OCI-LY7 (cell line): ENCODE results near the gene IQSEC2. TPM values are rescaled to one million over a fixed set of nuclear protein-coding genes. Genes with fewer than 3 reads are reported as not detected.

Source experiments
- BruUV-seq: library from RNA; stranded (reverse); fragments of 400-500 nt; replicated peaks from 2 replicates; lab custom pipeline; 2021; lab: Mats Ljungman, UMichigan
- CTCF ChIA-PET: fragments of 300-600 bp; sonication (Branson Sonifier 250); formaldehyde crosslinking; loops from one replicate; lab custom pipeline; 2022; ENCODE audit warnings: antibody characterized with exemption; ENCODE audit not compliant: unreplicated experiment; lab: Charles Lee
- POLR2A ChIA-PET: fragments of 300-600 bp; sonication (Branson Sonifier 250); formaldehyde crosslinking; loops from one replicate; lab custom pipeline; 2022; ENCODE audit warnings: antibody characterized with exemption; lab: Charles Lee
- DNase-seq: peaks from one replicate; pipeline ENCODE4 v3.0.0-alpha.2; 2015; ENCODE audit warnings: low spot score
- H2AFZ ChIP-seq: fragments of 200-600 bp; sonication (generic), shearing (Covaris generic); 2 replicates; pipeline ENCODE4 v1.6.1; 2014; ENCODE audit warnings: mild to moderate bottlenecking, antibody characterized with exemption, low read length, moderate library complexity
- H3K27ac ChIP-seq: fragments of 200-600 bp; sonication (generic); 2 replicates; pipeline ENCODE4 v1.5.1; 2014; ENCODE audit warnings: mixed run types, low read depth, mild to moderate bottlenecking, moderate library complexity, low read length, inconsistent platforms; ENCODE audit not compliant: poor library complexity, severe bottlenecking
- H3K36me3 ChIP-seq: fragments of 200-600 bp; sonication (generic); 2 replicates; pipeline ENCODE4 v1.6.1; 2014; ENCODE audit warnings: mild to moderate bottlenecking, antibody characterized with exemption, low read length, moderate library complexity, mixed read lengths; ENCODE audit not compliant: insufficient read depth
- H3K4me1 ChIP-seq: fragments of 200-600 bp; sonication (generic); 2 replicates; pipeline ENCODE4 v1.5.1; 2014; ENCODE audit warnings: mild to moderate bottlenecking, low read length; ENCODE audit not compliant: insufficient read depth, poor library complexity, severe bottlenecking
- H3K4me2 ChIP-seq: fragments of 200-600 bp; sonication (generic); 2 replicates; pipeline ENCODE4 v1.6.1; 2014; ENCODE audit warnings: mild to moderate bottlenecking, low read length
- H3K4me3 ChIP-seq: fragments of 200-600 bp; sonication (generic); 2 replicates; pipeline ENCODE4 v1.5.1; 2014; ENCODE audit warnings: mild to moderate bottlenecking, low read depth, low read length; ENCODE audit not compliant: poor library complexity, severe bottlenecking
- H3K79me2 ChIP-seq: fragments of 200-600 bp; sonication (generic); 2 replicates; pipeline ENCODE4 v1.6.1; 2016; ENCODE audit warnings: low read depth, mild to moderate bottlenecking, low read length, moderate library complexity, mixed read lengths; ENCODE audit not compliant: insufficient read depth
- H3K9me2 ChIP-seq: fragments of 200-600 bp; sonication (generic); 2 replicates; pipeline ENCODE4 v1.6.1; 2016; ENCODE audit warnings: mild to moderate bottlenecking, low read length, mixed read lengths; ENCODE audit not compliant: insufficient read depth
- H3K9me3 ChIP-seq: fragments of 200-600 bp; sonication (generic); 2 replicates; pipeline ENCODE4 v1.6.1; 2014; ENCODE audit warnings: mild to moderate bottlenecking, mixed run types, low read length, mixed read lengths
- H4K20me1 ChIP-seq: fragments of 200-600 bp; sonication (generic); 2 replicates; pipeline ENCODE4 v1.6.1; 2014; ENCODE audit warnings: mild to moderate bottlenecking, antibody characterized with exemption, low read length, moderate library complexity, mixed read lengths; ENCODE audit not compliant: insufficient read depth
- CTCF ChIP-seq: fragments of 200-600 bp; sonication (generic); conservative IDR thresholded peaks from 2 replicates; pipeline ENCODE4 v1.5.1; 2014; ENCODE audit warnings: mild to moderate bottlenecking, antibody characterized with exemption, low read length, moderate library complexity, mixed read lengths
- EZH2phosphoT487 ChIP-seq: fragments of 200-600 bp; sonication (generic); IDR thresholded peaks from 2 replicates; pipeline ENCODE4 v1.6.1; 2018; ENCODE audit warnings: low read depth, borderline replicate concordance, mild to moderate bottlenecking, mixed run types, antibody characterized with exemption, low read length, moderate library complexity, mixed read lengths
- intact Hi-C: fragments of 100-400 bp; cut with micrococcal nuclease; formaldehyde crosslinking; loops from one replicate; pipeline ENCODE4 v1.10.0; 2022; ENCODE audit not compliant: unreplicated experiment
- total RNA-seq, 2 experiments: library from RNA; depleted of rRNA in 1 of 2; stranded (reverse); fragments of >200 nt in 1 of 2; shearing (Covaris generic) in 1 of 2; gene quantifications; 2 replicates each; pipeline ENCODE4 v1.2.3, GENCODE V29; 2014 to 2022

IQSEC2 gene
- total RNA-seq, 2 experiments from 2014 or later: not detected

GRCh38 chrX:53268173-53268572 lies 13.2 kb downstream of the IQSEC2 start:
- no TSS peak for BruUV-seq
- POLR2A ChIA-PET: no interaction called here
- no peaks in the 10 kb centered on the region for H4K20me1 ChIP-seq
- no peak for TF ChIP-seq EZH2phosphoT487
- no peak for TF ChIP-seq CTCF
- DNase-seq: no peak
- H3K4me2 ChIP-seq: no peak overlapping the region
- intact Hi-C loops: no loop called here
- H3K4me3 ChIP-seq: no peak overlapping the region
- H3K9me3 ChIP-seq: no peaks in the 10 kb centered on the region
- no peaks in the 10 kb centered on the region for H3K36me3 ChIP-seq
- no peaks in the 10 kb centered on the region for H3K9me2 ChIP-seq
- no peak overlapping the region for H2AFZ ChIP-seq
- CTCF ChIA-PET: no interaction called here
- no peaks in the 10 kb centered on the region for H3K4me1 ChIP-seq
- no peak overlapping the region for H3K27ac ChIP-seq
- no peaks in the 10 kb centered on the region for H3K79me2 ChIP-seq

- H3K79me2 ChIP-seq: no peaks in the 10 kb centered on the region
- H3K9me2 ChIP-seq: no peaks in the 10 kb centered on the region
- ChIA-PET CTCF (no interaction called here), POLR2A (no interaction called here)
- no peaks in the 10 kb centered on the region for H3K36me3 ChIP-seq
- DNase-seq: no peak
- no peak overlapping the region for H2AFZ ChIP-seq
- intact Hi-C loops: no loop called here
- no peaks in the 10 kb centered on the region for H4K20me1 ChIP-seq
- H3K4me1 ChIP-seq: no peaks in the 10 kb centered on the region
- H3K4me3 ChIP-seq: no peak overlapping the region
- no peak overlapping the region for H3K4me2 ChIP-seq
- H3K9me3 ChIP-seq: no peaks in the 10 kb centered on the region
- no peak overlapping the region for H3K27ac ChIP-seq
- TF ChIP-seq EZH2phosphoT487 (no peak), CTCF (no peak)
- BruUV-seq: no TSS peak
Measured at GRCh38 chrX:53266914-53267313, 14.5 kb downstream of the IQSEC2 start.

- TF ChIP-seq CTCF (no peak), EZH2phosphoT487 (no peak)
- Histone ChIP-seq H3K4me1 (no peaks in the 10 kb centered on the region), H3K4me2 (no peak overlapping the region), H2AFZ (no peak overlapping the region), H3K79me2 (no peaks in the 10 kb centered on the region), H3K36me3 (no peaks in the 10 kb centered on the region), H4K20me1 (no peaks in the 10 kb centered on the region), H3K4me3 (no peak overlapping the region), H3K27ac (no peak overlapping the region), H3K9me3 (no peaks in the 10 kb centered on the region), H3K9me2 (no peaks in the 10 kb centered on the region)
- ChIA-PET CTCF (no interaction called here), POLR2A (no interaction called here)
- intact Hi-C loops: no loop called here
- BruUV-seq: no TSS peak
- DNase-seq: no peak
Measured at GRCh38 chrX:53265771-53266574, 15.4 kb downstream of the IQSEC2 start.
